GM23248 (cell line): Measurements from ENCODE around the gene FILIP1L. TPM values are rescaled to one million over a fixed set of nuclear protein-coding genes. Genes with fewer than 3 reads are reported as not detected.

ENCODE experiments used
- DNase-seq: peaks from one replicate; pipeline ENCODE4 v3.0.0-alpha.2; 2015
- H2AFZ ChIP-seq: fragments of 200-600 bp; sonication (generic); 2 replicates; pipeline ENCODE4 v1.6.1; 2016; ENCODE audit warnings: antibody characterized with exemption
- H3F3A ChIP-seq: fragments of 200-600 bp; sonication (generic); 2 replicates; pipeline ENCODE4 v1.6.1; 2016; ENCODE audit warnings: mild to moderate bottlenecking, antibody characterized with exemption, mixed run types; ENCODE audit not compliant: insufficient read depth
- H3K27ac ChIP-seq: fragments of 200-600 bp; sonication (generic); 2 replicates; pipeline ENCODE4 v1.5.1; 2016; ENCODE audit warnings: mild to moderate bottlenecking
- H3K27me3 ChIP-seq: fragments of 200-600 bp; sonication (generic); replicated peaks from 2 replicates; pipeline ENCODE4 v1.6.1; 2016; ENCODE audit warnings: mild to moderate bottlenecking; ENCODE audit not compliant: insufficient read depth
- H3K36me3 ChIP-seq: fragments of 200-600 bp; sonication (generic); 2 replicates; pipeline ENCODE4 v1.6.1; 2016; ENCODE audit warnings: low read depth, mild to moderate bottlenecking
- H3K4me1 ChIP-seq: fragments of 200-600 bp; sonication (generic); 2 replicates; pipeline ENCODE4 v1.6.1; 2016; ENCODE audit warnings: mild to moderate bottlenecking; ENCODE audit not compliant: insufficient read depth
- H3K4me2 ChIP-seq: fragments of 200-600 bp; sonication (generic); one replicate; pipeline ENCODE4 v1.6.1; 2016; ENCODE audit warnings: mild to moderate bottlenecking; ENCODE audit not compliant: unreplicated experiment
- H3K4me3 ChIP-seq: fragments of 200-600 bp; sonication (generic); 2 replicates; pipeline ENCODE4 v1.5.1; 2016; ENCODE audit warnings: mild to moderate bottlenecking
- H3K79me2 ChIP-seq: fragments of 200-600 bp; sonication (generic); 2 replicates; pipeline ENCODE4 v1.6.1; 2016; ENCODE audit warnings: mild to moderate bottlenecking; ENCODE audit not compliant: insufficient read depth
- H3K9ac ChIP-seq: fragments of 200-600 bp; sonication (generic); 2 replicates; pipeline ENCODE4 v1.6.1; 2016; ENCODE audit warnings: mild to moderate bottlenecking
- H3K9me2 ChIP-seq: fragments of 200-600 bp; sonication (generic); 2 replicates; pipeline ENCODE4 v1.6.1; 2016; ENCODE audit warnings: mixed run types, mild to moderate bottlenecking, moderate library complexity; ENCODE audit not compliant: insufficient read depth
- H3K9me3 ChIP-seq: fragments of 200-600 bp; sonication (generic); one replicate; pipeline ENCODE4 v1.6.1; 2017; ENCODE audit warnings: low read depth
- H4K20me1 ChIP-seq: fragments of 200-600 bp; sonication (generic); 2 replicates; pipeline ENCODE4 v1.6.0; 2016; ENCODE audit not compliant: insufficient read depth
- EZH2 ChIP-seq: fragments of 200-600 bp; sonication (generic); IDR thresholded peaks from 2 replicates; pipeline ENCODE4 v1.6.1; 2018; ENCODE audit warnings: antibody characterized with exemption, mild to moderate bottlenecking; ENCODE audit not compliant: insufficient read depth, poor library complexity, severe bottlenecking
- EZH2phosphoT487 ChIP-seq: fragments of 200-600 bp; sonication (generic); IDR thresholded peaks from 2 replicates; pipeline ENCODE4 v1.6.1; 2018; ENCODE audit warnings: antibody characterized with exemption, moderate library complexity, mild to moderate bottlenecking, low read depth; ENCODE audit not compliant: insufficient read depth
- WGBS, 2 experiments: methylation state at CpG; one replicate each; pipeline ENCODE4 v1.1.6; 2015 to 2017; ENCODE audit warnings: low lambda C conversion rate in 2 of 2, low coverage in 1 of 2; ENCODE audit errors: missing lambda C conversion rate in 2 of 2; 5-methylcytosine and 5-hydroxymethylcytosine counted together
- in situ Hi-C: fragments of 300-500 bp; cut with MboI; formaldehyde crosslinking; loops from 2 replicates; pipeline ENCODE4 v1.15.0; 2020
- polyA plus RNA-seq: library from polyadenylated mRNA; unstranded; fragments of >200 nt; fragmentation: Nextera tagmentation; extraction: Ambion mirVana; gene quantifications from 2 replicates; pipeline ENCODE4 v1.2.1, GENCODE V29; 2016
- total RNA-seq: library from RNA; depleted of rRNA; stranded (reverse); fragments of >200 nt; shearing (Covaris generic); gene quantifications from 2 replicates; pipeline ENCODE4 v1.2.3, GENCODE V29; 2014

Gene FILIP1L
- total and polyA plus RNA-seq, 2 experiments from 2014 or later: 45.0 to 66.3 TPM

DNA sequence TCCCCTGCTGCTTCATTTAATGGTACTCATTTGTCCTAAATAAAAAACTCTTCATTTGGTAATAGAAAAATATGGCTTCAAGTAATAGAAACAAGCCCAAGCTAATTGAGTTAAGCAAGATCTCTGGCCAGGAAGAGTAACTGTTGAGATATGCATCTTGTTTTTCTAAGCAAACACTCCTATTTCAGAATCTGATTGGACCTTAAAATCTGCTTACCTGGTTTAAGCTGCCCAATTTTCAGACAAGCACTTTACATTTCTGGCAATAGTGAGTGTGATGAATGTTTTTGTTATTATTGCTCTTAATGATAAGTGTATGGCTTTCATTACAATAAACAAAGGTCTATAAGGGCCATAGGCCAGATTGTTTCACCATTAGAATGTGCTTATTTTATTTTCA, 210.4 kb downstream of the FILIP1L start:
- H3K4me3 ChIP-seq: no peak overlapping the region
- no peaks in the 10 kb centered on the region for H4K20me1 ChIP-seq
- no peaks in the 10 kb centered on the region for H3K36me3 ChIP-seq
- no peaks in the 10 kb centered on the region for H3K27me3 ChIP-seq
- H3K79me2 ChIP-seq: peaks cover 8% of the 10 kb centered on the region; the same call in 1 of the 2 replicates
- peaks cover 41% of the 10 kb centered on the region for H3K4me1 ChIP-seq
- H3K27ac ChIP-seq: no peak overlapping the region
- H3K4me2 ChIP-seq: no peak overlapping the region
- peaks cover 22% of the 10 kb centered on the region for H3F3A ChIP-seq
- H3K9me3 ChIP-seq: no peaks in the 10 kb centered on the region
- no peaks in the 10 kb centered on the region for H3K9me2 ChIP-seq
- peak; percentile 21 for DNase-seq
- H3K9ac ChIP-seq: no peak overlapping the region
- in situ Hi-C loops: no loop called here
- H2AFZ ChIP-seq: no peak overlapping the region
- no peak for TF ChIP-seq EZH2phosphoT487
- no peak for TF ChIP-seq EZH2

DNA sequence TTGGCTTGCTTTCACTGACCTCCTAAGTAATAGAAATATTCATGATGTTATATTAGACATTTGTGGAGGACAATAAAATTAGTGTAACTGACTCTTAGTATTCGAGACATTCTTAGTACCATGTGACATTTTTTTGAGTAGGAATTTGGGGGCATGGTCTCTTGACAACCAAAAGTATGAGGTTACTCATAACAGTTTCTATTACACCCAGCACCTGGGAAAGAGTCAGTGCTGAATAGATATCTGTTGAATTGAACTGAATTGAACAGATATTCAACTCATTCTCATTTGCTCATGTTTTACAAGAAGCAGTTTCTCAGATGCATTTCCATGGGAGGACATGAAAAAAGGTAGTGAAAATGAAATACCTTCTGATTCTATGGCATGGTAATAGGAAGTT, 212.2 kb downstream of the FILIP1L start:
- Histone ChIP-seq H3K27me3 (no peaks in the 10 kb centered on the region), H4K20me1 (no peaks in the 10 kb centered on the region), H3K9me2 (no peaks in the 10 kb centered on the region), H2AFZ (no peak overlapping the region), H3K9me3 (no peaks in the 10 kb centered on the region), H3K27ac (peak overlapping the region; percentile 71), H3F3A (peaks cover 35% of the 10 kb centered on the region), H3K36me3 (no peaks in the 10 kb centered on the region), H3K4me1 (peaks cover 44% of the 10 kb centered on the region), H3K79me2 (peaks cover 8% of the 10 kb centered on the region; the same call in 1 of the 2 replicates), H3K4me3 (peak overlapping the region; percentile 55), H3K9ac (peak overlapping the region; percentile 49), H3K4me2 (peak overlapping the region; percentile 76)
- DNase-seq: peak; percentile 25
- WGBS, 2 experiments: 42 to 61% methylated on average over 1 of the region's 1 CpG
- TF ChIP-seq EZH2phosphoT487 (no peak), EZH2 (no peak)
- in situ Hi-C loops: no loop called here

DNA sequence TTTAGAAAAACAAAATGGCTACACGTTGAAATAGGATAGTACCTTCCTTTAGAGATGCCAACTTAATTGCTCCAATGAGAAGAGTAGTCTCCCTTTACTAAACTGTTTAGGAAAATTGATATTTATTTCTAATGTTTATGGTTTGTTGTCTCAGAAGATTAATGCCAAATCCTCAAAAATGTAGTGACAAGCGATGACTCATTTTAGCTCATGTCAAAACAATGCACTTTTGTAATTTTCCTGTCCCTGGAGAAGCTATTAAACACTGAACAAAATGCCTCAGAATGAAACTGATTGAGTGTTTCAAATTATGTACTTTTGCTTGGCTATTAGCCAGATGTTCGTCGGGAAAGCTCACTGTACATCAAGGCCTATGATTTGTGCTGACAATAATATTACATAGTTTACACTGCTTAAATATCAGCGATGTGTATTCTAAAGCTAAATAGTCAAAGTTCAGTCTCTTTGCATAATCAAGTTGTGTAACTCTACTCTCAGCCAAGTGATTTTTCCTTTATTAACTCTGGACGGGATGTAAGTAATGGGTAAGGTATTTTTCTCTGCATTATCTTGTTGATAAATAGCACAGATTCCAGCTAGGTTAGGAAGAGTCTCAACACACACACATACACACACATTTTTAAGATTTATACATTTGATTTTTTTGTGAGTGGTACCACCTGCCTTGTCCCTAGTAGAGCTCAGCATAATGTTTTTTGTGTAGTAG, 212.9 kb downstream of the FILIP1L start:
- peak; percentile 92 for DNase-seq
- in situ Hi-C loops: no loop called here
- Histone ChIP-seq H3K4me1 (peaks cover 52% of the 10 kb centered on the region), H3K27me3 (no peaks in the 10 kb centered on the region), H3F3A (peaks cover 42% of the 10 kb centered on the region), H3K36me3 (no peaks in the 10 kb centered on the region), H3K4me2 (peak overlapping the region; percentile 76), H3K79me2 (peaks cover 8% of the 10 kb centered on the region; the same call in 1 of the 2 replicates), H3K4me3 (peak overlapping the region; percentile 55), H3K9ac (peak overlapping the region; percentile 49), H4K20me1 (no peaks in the 10 kb centered on the region), H3K9me3 (no peaks in the 10 kb centered on the region), H3K27ac (peak overlapping the region; percentile 71), H2AFZ (0 out of 2 replicates have a peak overlapping the region, but pooled peaks have one; percentile 19), H3K9me2 (no peaks in the 10 kb centered on the region)
- TF ChIP-seq EZH2 (no peak), EZH2phosphoT487 (peak; percentile 71; the same call in 1 of the 2 replicates)
- 0 to 2% methylated on average over 6 of the region's 6 CpGs for WGBS, 2 experiments

DNA sequence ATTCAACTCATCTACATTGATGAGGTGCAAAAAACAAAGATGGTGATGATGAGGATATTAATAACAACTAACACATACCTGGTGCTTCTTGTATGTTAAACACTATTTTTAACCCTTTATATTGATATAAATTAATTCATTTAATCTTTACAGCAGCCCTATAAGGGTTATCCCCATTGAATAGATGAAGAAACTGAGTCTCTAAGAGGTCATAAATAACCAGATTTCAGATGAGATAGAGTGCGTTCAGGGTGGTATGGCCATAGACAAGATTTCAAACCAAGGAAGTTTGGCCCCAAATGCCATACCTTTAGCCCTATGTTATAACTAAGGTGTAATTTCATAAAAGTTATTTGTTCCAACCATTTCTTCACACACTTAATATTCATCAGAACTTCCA, 214.1 kb downstream of the FILIP1L start:
- 97 to 100% methylated on average over 1 of the region's 1 CpG for WGBS, 2 experiments
- Histone ChIP-seq H3K4me3 (no peak overlapping the region), H3K4me1 (peaks cover 61% of the 10 kb centered on the region), H3F3A (peaks cover 51% of the 10 kb centered on the region), H3K79me2 (peaks cover 8% of the 10 kb centered on the region; the same call in 1 of the 2 replicates), H4K20me1 (no peaks in the 10 kb centered on the region), H3K9me2 (no peaks in the 10 kb centered on the region), H3K9ac (no peak overlapping the region), H3K9me3 (no peaks in the 10 kb centered on the region), H3K4me2 (no peak overlapping the region), H3K27ac (peak overlapping the region; percentile 71; the same call in 1 of the 2 replicates), H2AFZ (no peak overlapping the region), H3K36me3 (no peaks in the 10 kb centered on the region), H3K27me3 (no peaks in the 10 kb centered on the region)
- DNase-seq: no peak
- TF ChIP-seq EZH2phosphoT487: no peak
- no peak for TF ChIP-seq EZH2
- in situ Hi-C loops: no loop called here
